GM18520 (cell line): ENCODE data around the gene HYOU1.
"Not testable (repeated sequence)": the region's sequence is repeated elsewhere in the genome, so short reads cannot be mapped to it uniquely, and the experiment has no call there.

Experiments
- ATAC-seq: cut with Tn5 transposase; IDR thresholded peaks from one replicate; pipeline ENCODE4 v1.9.1; 2021; ENCODE audit not compliant: unreplicated experiment

HYOU1 gene

GRCh38 chr11:119087747-119088241, 30.8 kb upstream of the HYOU1 start:
- no peak for ATAC-seq

GRCh38 chr11:119087123-119087522, 30.1 kb upstream of the HYOU1 start:
- no peak for ATAC-seq

GRCh38 chr11:119085437-119085847, 28.4 kb upstream of the HYOU1 start:
- ATAC-seq, result no peak

GRCh38 chr11:119084663-119085436, 27.8 kb upstream of the HYOU1 start, which contains the start of gene HMBS:
Gene HMBS (plus strand): TSS chr11:119084881. CDS start chr11:119085034, 153 bp downstream.
- peak; percentile 78 for ATAC-seq

DNA sequence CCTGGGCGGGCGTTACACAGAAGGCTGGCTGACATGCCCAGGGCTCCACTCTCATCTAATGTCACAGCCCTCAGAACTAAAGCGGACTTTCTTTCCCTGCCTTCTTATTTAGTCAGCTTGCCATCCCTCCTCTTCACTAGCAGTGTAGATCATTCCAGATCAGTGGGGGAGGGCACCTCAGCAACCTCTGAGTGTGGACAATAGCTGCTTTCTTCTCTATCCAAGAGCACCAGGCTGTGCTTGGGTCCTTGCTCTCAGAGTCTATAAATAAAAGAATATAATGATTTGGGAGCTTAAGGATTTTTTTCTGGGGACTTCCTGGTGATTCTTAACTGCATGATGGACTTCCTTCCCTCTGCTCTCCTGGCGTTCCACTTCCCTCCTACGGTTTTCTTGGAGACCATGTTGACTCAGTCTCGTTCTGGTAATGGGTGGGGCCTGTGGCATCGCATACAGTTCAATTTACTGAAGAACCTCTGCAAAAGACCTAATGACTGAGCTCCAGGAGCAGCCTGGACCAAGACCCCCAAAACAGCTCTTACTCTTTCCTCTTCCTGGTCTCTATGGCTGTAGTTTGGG, 24.8 kb upstream of the HYOU1 start:
- ATAC-seq, result no peak

- ATAC-seq, result no peak
Measured at GRCh38 chr11:119078675-119079420, 21.8 kb upstream of the HYOU1 start.

DNA sequence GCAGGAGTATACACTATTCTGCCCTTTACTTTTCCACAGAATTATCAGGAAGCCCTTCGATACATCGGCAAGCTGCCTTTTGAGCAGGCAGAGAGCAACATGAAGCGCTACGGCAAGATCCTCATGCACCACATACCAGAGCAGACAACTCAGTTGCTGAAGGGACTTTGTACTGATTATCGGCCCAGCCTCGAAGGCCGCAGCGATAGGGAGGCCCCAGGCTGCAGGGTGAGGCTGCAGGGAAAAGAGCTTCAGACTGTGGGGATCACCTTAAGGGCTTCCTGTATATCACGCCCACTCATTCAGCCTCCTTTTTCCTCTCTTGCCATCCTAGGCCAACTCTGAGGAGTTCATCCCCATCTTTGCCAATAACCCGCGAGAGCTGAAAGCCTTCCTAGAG, 20.8 kb upstream of the HYOU1 start:
- no peak for ATAC-seq

- ATAC-seq, result peak; percentile 91
Measured at GRCh38 chr11:119067371-119068222, 10.6 kb upstream of the HYOU1 start, which contains the start of gene VPS11. Gene VPS11 (plus strand): TSS chr11:119067818. CDS start chr11:119067824, 6 bp downstream.

DNA sequence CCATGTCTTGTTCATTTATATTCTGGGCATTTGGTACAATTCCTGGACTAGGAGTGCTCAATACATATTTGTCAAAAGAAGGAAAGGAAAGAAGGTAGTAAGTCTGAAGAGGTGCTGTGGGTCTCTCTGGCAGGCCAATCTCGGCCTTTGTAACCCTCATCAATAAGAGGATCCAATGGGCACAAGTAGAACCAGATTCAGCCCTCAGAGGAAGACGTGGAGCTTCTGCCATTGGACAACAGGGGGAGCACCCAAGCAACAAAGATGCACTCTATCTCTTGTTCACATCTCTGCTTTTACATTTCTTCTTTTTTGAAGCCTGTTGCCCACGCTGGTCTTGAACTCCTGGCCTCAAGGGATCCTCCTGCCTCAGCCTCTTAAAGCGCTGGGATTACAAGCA, 8.4 kb upstream of the HYOU1 start:
- no peak for ATAC-seq

GRCh38 chr11:119062779-119063178, 5.8 kb upstream of the HYOU1 start:
- no peak for ATAC-seq

- ATAC-seq, result no peak
Measured at GRCh38 chr11:119061256-119061655, 4.3 kb upstream of the HYOU1 start.

- ATAC-seq, result not testable (repeated sequence)
Measured at GRCh38 chr11:119059128-119059527, 2.1 kb upstream of the HYOU1 start.

DNA sequence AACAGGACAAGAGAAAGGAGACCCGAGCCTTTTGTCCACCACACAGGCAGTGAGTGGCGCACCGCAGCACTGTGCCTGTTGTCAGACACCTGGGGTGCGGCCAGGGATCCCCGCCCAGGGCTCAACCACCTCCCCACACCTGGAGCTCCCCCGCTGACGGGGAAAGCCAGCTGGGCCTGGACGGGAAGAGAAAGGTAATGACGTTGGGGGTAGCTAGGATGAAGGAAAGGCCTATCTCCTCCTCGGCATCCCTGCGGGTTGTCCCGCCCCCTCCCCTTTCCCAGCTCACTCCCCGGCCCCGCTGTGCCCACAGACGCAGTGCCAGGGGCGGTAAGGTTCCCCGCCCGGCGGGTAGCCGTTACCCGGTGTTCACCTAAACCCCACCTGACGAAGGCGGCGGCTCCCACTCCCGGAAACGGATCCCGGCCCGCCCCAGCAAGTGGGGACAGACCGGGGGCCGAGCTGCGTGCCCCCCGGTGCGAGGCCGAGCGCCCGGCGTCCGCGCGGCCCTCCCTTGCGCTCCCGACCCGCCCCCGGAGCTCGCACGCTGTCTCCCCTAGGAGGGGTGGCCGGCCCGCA, 495 bp downstream of the HYOU1 start:
- ATAC-seq, result no peak

GRCh38 chr11:119055901-119056300, 1.1 kb downstream of the HYOU1 start:
- no peak for ATAC-seq

DNA sequence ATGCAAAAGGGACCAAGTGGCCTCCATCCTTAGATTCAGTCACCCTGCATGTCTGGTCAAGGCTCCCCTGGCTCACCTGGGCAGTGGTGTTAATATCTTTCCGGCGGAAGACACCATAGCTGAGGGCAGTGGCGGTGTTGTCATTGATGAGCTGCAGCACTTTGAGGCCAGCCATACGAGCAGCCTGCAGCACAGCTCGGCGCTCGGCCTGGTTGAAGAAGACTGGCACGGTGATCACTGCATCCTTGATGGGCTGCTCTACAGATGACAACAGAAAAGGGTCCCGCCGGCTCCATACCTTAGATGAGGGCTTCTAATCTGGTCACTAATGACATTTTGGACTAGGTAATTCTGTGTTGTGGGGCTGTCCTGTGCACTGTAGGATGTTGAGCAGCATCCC, 2.6 kb downstream of the HYOU1 start:
- no peak for ATAC-seq

GRCh38 chr11:119052163-119052814, 4.7 kb downstream of the HYOU1 start:
- ATAC-seq, result peak; percentile 4

- ATAC-seq, result peak; percentile 41
Measured at GRCh38 chr11:119051440-119052162, 5.4 kb downstream of the HYOU1 start.

DNA sequence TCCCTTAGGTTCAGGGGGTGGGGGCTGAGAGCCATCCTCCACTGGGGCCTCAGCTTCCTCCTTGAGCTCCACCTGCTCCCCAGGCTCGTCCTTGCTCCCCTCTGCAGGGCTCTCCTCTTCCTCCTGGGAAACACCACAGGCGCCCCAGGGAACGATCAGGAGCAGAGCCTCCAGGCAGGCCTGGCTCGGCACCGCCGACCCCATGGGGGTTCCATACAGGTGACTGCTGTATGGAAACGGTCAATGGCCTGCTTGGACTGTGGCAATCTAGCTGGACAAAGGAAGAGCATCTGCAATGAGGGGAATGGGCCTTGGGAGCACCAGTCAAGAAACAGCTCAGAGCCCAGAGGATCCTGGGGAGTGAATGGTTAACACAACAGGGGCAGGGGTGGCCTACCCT, 7.9 kb downstream of the HYOU1 start:
- ATAC-seq, result no peak

- no peak for ATAC-seq
Measured at GRCh38 chr11:119048644-119049043, 8.4 kb downstream of the HYOU1 start.
